ENCODE results near the gene ARMC6.
"Not testable (repeated sequence)": the region's sequence is repeated elsewhere in the genome, so short reads cannot be mapped to it uniquely, and the experiment has no call there.

Gene ARMC6

DNA sequence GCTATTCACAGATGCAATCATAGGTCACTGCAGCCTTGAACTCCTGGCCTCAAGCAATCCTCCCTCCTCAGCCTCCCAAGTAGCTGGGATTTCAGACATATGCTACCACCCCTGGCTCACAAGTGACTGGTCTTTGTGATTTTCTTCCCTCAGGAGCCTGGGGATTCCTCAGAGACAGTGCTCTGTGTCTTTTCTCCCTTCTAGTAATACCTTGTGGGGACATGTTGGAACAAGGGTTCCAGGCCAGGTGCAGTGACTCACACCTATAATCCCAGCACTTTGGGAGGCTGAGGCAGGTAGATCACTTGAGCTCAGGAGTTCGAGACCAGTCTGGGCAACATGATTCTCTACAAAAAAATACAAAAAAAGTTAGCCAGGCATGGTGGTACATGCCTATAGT is 10.0 kb upstream of the ARMC6 start:
- not testable (repeated sequence) for DNase-seq

GRCh38 chr19:19025861-19026260 is 7.5 kb upstream of the ARMC6 start:
- no peak for DNase-seq

GRCh38 chr19:19026299-19026971 is 7.0 kb upstream of the ARMC6 start:
- DNase-seq, result no peak

DNA sequence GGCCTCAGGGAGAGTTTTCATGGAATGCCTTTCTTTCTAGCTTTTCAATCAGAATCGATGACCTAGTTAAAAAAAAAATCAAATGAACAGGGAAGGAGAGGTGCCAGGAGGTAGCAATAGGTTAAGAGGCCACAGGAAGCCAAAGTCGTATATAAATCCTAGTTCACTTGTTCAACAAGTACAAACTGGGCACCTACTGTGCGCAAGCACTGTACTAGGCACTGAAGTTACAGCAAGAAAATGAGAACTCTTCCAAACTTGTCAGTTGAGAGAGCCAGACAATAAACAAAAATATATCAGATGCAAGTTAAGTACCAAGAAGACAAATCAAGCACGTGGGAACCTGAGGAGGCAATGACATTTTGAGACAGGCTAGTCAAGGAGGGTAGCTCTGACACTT is 6.2 kb upstream of the ARMC6 start:
- DNase-seq, result no peak

DNA sequence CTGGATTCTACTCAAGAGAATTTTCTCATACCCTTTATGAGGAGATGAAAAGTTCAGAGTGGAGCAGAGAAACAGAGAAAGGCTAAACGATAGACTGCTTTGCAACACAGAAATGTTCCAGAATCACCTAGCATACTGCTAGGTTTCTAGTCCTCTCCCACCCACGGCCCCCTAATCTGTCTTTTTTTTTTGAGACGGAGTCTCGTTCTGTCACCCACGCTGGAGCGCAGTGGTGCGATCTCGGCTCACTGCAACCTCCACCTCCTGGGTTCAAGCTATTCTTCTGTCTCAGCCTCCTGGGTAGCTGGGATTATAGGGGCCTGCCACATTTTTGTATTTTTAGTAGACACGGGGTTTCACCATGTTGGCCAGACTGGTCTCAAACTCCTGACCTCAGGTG is 4.9 kb upstream of the ARMC6 start:
- DNase-seq, result no peak

DNA sequence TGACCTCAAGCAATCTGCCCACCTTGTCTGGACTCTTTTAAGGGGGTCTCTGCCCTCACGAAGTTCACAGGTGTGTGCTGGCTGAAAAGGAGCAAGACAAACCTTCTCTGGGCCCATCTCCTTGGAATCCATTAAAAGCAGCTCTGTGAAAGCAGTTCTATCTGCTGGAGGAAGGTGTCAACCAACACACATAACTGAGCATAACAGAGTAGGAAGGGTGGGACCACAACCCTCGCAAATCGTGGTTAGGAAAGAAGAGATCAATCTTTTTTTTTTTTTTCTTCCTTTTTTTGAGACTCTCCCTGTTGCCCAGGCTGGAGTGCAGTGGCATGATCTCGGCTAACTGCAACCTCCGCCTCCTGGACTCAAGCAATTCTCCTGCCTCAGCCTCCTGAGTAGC is 1.5 kb upstream of the ARMC6 start:
- no peak for DNase-seq

DNA sequence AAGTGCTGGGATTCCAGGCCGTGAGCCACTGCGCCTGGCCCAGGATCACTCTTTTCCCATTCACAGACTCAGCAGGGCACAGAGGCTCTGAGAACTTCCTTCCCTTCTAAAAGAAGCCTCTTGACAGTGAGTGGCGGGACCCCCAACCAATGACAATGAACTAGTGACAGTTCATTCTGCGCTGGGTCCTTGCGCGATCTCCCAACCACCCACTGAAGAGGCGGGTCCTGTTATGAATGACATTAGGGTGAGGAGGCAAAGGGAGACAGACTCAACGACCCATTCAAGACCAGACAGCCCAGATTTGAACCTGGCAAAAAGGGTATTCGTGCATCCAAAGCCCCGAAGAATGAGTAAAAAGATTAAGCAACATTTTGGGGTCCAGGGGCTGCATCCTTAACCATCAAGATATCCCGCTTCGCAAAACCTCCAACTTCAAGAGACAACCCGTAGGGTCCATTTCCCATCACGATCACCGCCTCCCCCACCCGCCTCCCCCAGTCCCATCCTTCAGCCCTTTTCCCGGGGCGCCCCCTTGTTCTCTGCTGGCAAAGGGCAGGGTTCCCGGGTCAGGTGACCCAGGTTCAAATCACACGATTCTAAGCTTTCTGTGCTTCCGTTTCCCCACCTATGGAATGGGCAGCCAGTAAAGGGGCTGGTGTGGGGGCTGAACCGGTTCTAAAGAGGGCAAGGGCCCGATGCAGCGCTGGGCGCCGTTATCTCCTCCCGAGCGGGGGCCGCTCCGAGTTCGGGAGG is 805 bp upstream of the ARMC6 start:
- DNase-seq, result peak; percentile 79

GRCh38 chr19:19033176-19033425 is 302 bp upstream of the ARMC6 start:
- DNase-seq, result no peak

DNA sequence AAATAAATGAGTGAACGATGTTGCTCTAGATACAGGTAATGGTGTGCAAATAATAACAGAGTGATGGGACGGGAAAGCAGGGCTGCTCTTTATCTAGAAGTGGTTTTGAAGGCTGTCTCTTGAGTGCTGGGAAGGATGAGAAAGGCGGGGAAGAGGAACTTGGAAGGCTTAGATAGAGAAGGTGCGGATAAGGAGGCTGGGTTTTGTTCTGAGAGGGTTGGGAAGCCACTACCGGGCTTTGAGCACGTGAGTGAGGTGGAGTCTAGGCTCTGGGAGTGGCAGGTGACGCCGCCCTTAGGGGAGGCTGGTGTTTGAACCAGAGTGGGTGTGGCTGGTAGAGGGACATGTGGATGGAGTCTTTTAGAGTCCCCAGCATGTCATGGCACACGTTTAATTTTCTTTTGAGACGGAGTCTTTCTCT is 811 bp downstream of the ARMC6 start:
- no peak for DNase-seq

- DNase-seq, result no peak
These were observed 6.5 kb downstream of the ARMC6 start for GRCh38 chr19:19039901-19040300.

DNA sequence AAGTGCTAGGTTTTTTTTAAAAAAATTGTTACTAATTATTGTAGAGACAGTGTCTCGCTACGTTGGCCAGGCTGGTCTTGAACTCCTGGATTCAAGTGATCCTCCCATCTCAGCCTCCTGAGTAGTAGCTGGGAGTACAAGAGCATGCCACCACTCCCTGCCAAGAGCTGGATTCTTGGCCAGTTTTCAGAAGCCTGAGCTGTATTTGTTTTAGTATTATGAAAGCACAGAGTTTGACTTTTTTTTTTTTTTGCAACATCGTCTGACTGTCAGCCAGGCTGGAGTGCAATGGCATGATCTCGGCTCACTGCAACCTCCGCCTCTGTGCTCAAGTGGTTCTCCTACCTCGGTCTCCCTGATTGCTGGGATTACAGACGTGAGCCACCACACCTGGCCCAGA is 7.0 kb downstream of the ARMC6 start:
- DNase-seq, result no peak

DNA sequence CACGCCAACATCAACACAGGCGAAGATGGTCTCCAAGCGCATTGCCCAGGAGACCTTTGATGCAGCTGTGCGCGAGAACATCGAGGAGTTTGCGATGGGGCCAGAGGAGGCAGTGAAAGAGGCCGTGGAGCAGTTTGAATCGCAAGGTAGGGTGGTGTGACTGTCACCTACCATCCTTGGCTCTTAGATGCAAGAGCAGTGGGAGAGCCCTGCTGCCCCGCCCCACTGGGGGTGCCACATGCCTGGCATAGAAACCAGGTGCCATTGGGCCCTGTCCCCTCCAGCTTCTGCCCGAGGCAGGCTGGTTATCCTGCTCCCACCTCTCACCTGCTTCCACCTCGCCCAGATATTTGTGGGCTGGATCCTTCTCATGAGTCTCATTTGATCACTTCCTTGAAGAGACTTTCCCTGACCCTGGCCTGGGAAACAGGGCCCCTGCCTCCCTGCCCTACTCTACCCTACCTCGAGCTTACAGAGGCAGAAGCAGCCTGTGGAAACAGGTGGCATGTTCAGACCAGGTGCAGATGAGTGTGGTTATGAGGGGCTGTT is 9.4 kb downstream of the ARMC6 start:
- DNase-seq, result no peak

DNA sequence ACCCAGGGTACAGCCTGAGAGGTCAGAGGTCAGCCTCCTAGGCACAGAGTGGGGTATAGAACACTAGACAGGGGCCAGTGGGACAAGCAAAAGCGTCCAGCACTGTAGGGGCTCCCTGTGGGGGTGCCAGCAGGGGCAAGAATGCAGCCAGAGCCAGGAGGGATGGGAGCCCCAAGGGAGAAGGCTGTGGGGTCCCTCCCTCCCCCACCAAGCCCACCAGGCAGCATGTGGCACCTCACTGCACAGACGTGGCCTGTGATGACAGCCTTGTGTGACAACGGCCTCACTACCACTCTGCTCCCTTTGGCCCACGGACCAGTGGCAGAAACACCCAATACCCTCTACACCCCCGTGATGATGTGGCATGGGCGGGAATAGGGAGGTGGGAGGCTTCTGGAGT is 10.1 kb downstream of the ARMC6 start:
- no peak for DNase-seq

DNA sequence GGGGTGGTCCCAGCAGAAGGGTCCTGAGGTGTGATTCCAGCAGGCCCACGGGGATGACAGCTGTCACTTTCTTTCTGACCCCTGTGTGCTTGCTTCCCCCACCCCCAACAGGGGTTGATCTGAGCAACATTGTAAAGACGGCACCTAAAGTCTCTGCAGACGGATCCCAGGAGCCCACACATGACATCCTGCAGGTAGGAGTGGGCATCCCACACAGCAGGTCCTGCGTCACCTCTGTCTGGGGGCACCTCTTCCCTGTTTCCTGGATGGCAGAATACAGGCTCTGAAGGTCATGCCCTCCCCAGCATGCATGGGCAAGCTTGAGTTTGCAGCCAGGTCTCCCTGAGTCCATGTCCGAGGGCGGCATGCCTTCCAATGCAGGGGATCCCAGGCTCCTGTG is 10.5 kb downstream of the ARMC6 start:
- DNase-seq, result no peak

GRCh38 chr19:19049406-19049805 is 16.0 kb downstream of the ARMC6 start:
- no peak for DNase-seq

- DNase-seq, result no peak
These were observed 16.7 kb downstream of the ARMC6 start for GRCh38 chr19:19050104-19050503.

- no peak for DNase-seq
These were observed 17.3 kb downstream of the ARMC6 start for GRCh38 chr19:19050731-19051130.

GRCh38 chr19:19051478-19052213 is 18.2 kb downstream of the ARMC6 start:
- DNase-seq, result no peak

GRCh38 chr19:19052921-19053320 is 19.5 kb downstream of the ARMC6 start:
- no peak for DNase-seq

- DNase-seq, result no peak
These were observed 20.3 kb downstream of the ARMC6 start for GRCh38 chr19:19053508-19054314.

GRCh38 chr19:19054315-19054938 is 21.0 kb downstream of the ARMC6 start:
- no peak for DNase-seq

DNA sequence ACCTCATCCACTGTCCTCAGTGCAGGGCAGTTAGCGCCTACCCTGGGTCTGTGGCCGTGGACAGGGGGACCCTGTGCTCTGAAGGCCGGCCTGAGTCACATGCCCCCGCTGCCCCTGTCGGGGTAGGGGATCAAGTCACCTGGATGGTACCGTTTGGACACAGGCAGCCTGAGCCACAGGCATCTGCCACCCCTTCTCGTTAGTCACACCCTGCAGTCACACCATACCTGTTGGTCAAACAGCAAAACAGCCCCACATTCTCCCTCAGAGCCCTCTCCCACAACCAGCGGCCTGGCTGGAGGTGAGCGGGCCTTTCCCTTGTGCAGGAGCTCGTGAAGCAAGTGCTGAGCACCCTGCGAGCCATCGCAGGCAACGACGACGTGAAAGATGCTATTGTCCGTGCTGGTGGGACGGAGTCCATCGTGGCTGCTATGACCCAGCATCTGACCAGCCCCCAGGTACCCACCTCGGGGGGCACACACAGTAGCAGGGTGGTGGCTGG is 21.6 kb downstream of the ARMC6 start:
- no peak for DNase-seq

Measured in NCI-H1436 treated with DMSO at 0.1 percent for 48 hours (cell line).